Forelimb muscle (tissue), 1 donor: ENCODE measurements around the gene NOL8. TPM values are rescaled to one million over a fixed set of nuclear protein-coding genes. Genes with fewer than 3 reads are reported as not detected.

Experiments
- DNase-seq: peaks from one replicate; pipeline ENCODE4 v3.0.0-alpha.2; 2013; ENCODE audit warnings: low read depth
- polyA plus RNA-seq: library from polyadenylated mRNA; unstranded; fragments of 120-200 nt; gene quantifications from one replicate; pipeline ENCODE4 v1.2.1, GENCODE V29; 2013; ENCODE audit not compliant: insufficient read length

NOL8 gene
- polyA plus RNA-seq, 1 donor: 27.2 TPM

DNA sequence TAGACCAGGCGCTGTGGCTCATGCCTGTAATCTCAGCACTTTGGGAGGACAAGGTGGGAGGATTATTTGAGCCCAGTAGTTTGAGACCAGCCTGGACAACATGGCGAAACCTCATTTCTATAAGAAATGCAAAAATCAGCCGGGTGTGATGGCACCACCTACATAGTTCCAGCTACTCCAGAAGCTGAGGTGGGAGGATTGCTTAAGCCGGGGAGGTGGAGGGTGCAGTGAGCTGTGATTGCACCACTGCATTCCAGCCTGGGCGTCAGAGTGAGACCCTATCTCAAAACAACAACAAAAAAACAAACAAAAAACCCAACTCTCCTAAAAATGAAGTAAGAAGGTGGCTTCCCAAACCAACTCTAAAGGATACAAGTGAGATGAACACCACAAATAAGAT, 54.6 kb downstream of the NOL8 start:
- no peak for DNase-seq

DNA sequence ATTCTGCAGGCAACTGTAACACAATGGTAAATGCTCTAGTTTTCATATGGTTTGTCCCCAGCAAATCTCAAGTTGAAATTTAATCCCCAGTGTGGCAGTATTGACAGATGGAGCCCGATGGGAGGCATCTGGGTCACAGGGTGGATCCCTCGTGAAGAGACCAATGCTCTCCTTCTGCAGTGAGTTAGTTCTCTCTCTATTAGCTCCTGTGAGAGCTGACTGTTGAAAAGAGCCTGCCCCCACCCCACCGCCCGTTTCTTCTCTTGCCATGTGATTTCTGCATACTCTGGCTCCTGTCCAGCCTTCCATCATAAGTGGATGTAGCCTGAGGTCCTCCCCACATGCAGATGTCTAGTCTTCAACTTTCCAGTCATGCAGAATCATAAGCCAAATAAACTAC, 58.7 kb downstream of the NOL8 start:
- no peak for DNase-seq

DNA sequence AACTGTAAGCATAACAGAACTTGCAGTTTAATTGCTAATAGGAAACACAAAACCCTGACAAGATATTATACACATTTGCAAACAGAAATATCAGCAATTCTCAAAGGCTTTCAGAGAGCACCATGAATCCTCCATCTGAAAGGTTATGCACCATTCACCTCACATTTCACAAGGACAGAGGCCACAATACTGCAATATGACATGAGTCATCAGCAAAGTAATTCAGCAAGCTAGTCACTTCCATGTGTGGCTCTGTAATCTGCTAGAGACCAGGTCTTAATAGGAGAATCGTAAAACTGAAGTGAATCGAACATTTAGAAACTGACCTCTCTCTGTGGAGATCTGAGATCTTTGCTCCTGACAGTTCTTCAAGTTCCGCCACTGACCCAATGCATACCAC, 60.0 kb downstream of the NOL8 start:
- DNase-seq: no peak

DNA sequence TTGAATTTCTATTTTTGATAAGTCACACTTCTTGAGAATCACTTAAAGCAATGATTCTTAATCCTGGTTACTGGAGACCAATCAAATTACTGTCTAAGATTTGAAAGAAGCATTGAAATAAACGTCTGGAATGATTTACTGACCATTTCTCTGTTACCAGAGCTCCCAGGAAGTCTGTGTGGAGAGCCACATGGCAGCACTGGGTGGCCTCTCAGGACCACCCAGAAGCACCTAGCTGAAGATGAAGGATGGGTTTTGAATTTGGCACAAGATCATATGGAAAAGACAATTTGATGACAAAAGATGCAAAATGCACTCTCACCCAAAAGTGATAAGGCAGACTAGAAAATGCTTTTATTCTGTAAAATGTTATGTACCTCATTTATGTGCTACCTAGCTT, 62.0 kb downstream of the NOL8 start:
- no peak for DNase-seq

DNA sequence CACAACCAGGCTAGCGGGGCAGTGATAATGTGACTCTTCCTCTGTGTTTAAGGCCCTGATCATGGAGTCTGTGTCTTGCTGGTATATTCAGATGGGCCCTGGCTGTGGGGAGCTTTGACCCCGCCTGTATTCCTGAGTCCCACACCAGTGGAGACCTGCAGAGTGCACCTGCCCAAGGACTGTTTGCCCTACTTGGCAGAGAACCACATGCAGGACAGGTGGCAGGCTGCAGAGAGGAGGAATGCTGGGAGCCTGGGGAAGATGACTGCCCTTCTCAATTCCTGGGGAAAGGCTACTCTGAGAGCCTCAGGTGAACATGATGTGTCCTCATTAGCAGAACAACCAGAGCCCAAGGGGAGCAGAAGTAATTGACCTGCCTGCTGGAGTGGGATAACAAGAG, 67.8 kb downstream of the NOL8 start:
- DNase-seq: no peak

DNA sequence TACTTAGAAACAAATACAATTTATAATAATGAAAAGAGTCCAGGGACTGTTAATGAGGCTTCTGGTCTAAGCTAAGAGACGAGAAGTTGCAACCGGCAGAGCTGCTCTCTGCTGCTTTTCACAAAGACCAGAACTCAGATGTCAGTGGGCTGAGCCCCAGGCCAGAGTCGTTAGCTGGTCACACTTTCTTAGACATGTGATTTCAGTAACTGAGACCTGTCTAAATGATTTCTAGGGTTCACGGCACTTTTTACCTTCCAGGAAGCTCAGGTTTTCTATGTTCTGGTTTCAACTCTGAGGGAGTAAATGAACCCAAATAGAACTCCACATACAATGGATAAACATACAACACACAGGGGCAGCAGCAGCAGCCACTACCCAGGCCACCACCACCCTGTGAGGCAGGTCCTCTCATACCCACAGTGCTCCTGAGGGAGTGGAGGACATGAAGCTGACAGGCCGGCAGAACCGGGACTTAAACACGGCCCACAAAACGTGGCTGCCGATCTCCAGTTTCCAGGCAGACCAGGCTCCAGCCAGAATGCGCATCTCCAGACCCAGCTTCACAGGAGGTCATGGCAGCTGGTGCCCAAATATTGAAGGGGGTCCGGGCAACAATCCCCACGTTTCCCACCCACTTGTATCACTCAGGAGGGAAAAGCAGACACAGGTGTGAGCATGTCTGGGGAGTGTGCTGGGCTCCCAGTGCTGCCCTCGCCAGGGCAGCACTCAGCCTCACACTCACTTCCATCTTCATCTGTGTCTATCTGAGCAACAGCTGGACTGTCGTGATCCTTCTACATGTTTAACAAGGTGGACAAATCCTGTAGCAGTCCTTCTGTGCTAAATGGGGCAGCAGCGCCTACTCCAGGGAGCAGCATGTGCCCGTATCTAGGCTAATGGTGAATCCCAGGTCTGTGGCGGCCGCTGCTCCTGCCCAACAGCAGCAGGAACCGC, 70.5 kb downstream of the NOL8 start:
- no peak for DNase-seq

DNA sequence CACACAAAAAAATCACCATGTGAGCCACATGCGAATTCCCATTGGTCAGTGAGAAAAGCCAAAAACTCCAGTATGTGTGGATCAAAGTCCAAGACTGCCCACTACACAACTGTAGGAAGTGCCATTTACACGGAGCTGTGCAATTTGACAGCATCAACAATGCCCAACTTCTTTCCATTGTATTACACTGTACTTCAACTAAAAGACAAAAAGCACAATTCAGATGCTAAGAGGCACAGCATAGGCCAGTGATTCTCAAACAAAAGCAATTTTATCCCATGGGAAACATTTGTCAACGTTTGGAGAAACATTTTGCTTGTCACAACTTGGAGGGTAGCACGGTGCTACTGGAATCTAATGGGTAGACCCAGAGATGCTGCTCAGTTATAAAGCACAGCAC, 71.5 kb downstream of the NOL8 start:
- no peak for DNase-seq

DNA sequence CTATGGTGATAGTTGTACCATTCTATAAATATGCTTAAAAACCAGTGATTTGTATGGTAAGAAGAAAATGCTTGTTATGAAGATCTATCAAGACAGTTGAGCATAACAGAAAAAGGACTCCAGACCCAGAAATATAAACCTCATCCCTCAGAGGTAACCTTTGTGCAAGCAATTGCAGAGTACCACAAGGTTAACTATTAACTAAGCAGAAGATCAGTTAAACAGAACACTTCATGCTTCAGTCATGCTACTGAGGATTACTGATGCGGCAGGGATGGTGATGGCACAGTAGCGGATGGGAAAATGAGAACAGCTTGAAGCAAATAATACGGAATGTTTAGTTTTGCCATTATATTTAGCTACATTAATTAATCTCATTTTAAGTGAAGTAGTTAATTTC, 77.2 kb downstream of the NOL8 start:
- no peak for DNase-seq

Other genes starting within 250 kb of the NOL8 start
- 41.0 TPM for gene SPTLC1, start 209.9 kb downstream of the NOL8 start, polyA plus RNA-seq
- 62.7 TPM for gene IARS1, start 31.7 kb downstream of the NOL8 start, polyA plus RNA-seq
- gene CENPP, start 603 bp upstream of the NOL8 start, polyA plus RNA-seq: 3.9 TPM
- gene OGN, start 79.2 kb upstream of the NOL8 start, polyA plus RNA-seq: 374 TPM
- 3.5 TPM for gene OMD, start 99.1 kb upstream of the NOL8 start, polyA plus RNA-seq
- gene ASPN, start 157.2 kb upstream of the NOL8 start, polyA plus RNA-seq: 282 TPM
- gene ECM2, start 210.6 kb upstream of the NOL8 start, polyA plus RNA-seq: 26.4 TPM